Testis (tissue), 2 donors: ENCODE measurements around the gene THAP11.

Experiments used
- CTCF ChIP-seq, 3 experiments: fragments of 450-650 bp in 2 of 3; fragments of 200-600 bp in 1 of 3; sonication (generic) in 1 of 3; IDR thresholded peaks; one replicate each; pipeline ENCODE4 v1.5.1; 2016 to 2019; ENCODE audit warnings: antibody characterized with exemption in 3 of 3, mild to moderate bottlenecking in 2 of 3, moderate library complexity in 1 of 3
- POLR2A ChIP-seq: fragments of 450-650 bp; IDR thresholded peaks from one replicate; pipeline ENCODE4 v1.6.1; 2017; ENCODE audit warnings: antibody characterized with exemption, mild to moderate bottlenecking, moderate library complexity

GRCh38 chr16:67881621-67882161 lies 39.6 kb downstream of the THAP11 start:
- TF ChIP-seq CTCF (IDR thresholded peaks at IDR 0.05) (no peak), POLR2A (no peak)
